Measurements from ENCODE around the gene TYMS. TPM values are rescaled to one million over a fixed set of nuclear protein-coding genes. Genes with fewer than 3 reads are reported as not detected.

The TYMS gene
- 15.5 TPM for total RNA-seq (ENCODE audit: unreplicated experiment)
- long read RNA-seq, transcript TYMS-203 (7 exons, 1,662 nt) = major isoform, 29 of 32 reads
- long read RNA-seq, partial matches to known transcripts = 1 of 32 reads
- long read RNA-seq, other reads (novel, unspliced or antisense) = 2 of 32 reads

GRCh38 chr18:657311-658000, at the start of gene TYMS:
TYMS (plus strand) TSS chr18:657653; CDS start chr18:657743, 90 bp downstream.
- no peak for TF ChIP-seq CTCF (IDR thresholded peaks at IDR 0.05; ENCODE audit: partially characterized antibody, unreplicated experiment)
- Mint-ChIP-seq H3K4me1 (ENCODE audit: low read depth, unreplicated experiment) (no peaks in the 10 kb centered on the region), H3K27ac (ENCODE audit: unreplicated experiment) (peak within 1 kb of the TSS; percentile 43), H3K27me3 (ENCODE audit: unreplicated experiment) (no peaks in the 10 kb centered on the region), H3K36me3 (ENCODE audit: unreplicated experiment) (peaks cover 9% of the 10 kb centered on the region), H3K4me3 (ENCODE audit: unreplicated experiment) (peak within 1 kb of the TSS; percentile 90), H3K9me3 (ENCODE audit: unreplicated experiment) (no peaks in the 10 kb centered on the region)
- DNase-seq = peak; percentile 67

GRCh38 chr18:607930-608329, 49.5 kb upstream of the TYMS start:
- Mint-ChIP-seq H3K36me3 (ENCODE audit: unreplicated experiment) (no peaks in the 10 kb centered on the region), H3K4me3 (ENCODE audit: unreplicated experiment) (no peak overlapping the region), H3K27me3 (ENCODE audit: unreplicated experiment) (no peaks in the 10 kb centered on the region), H3K27ac (ENCODE audit: unreplicated experiment) (no peak overlapping the region), H3K4me1 (ENCODE audit: low read depth, unreplicated experiment) (no peaks in the 10 kb centered on the region), H3K9me3 (ENCODE audit: unreplicated experiment) (peaks cover 3% of the 10 kb centered on the region)
- no peak for DNase-seq
- TF ChIP-seq CTCF (IDR thresholded peaks at IDR 0.05; ENCODE audit: partially characterized antibody, unreplicated experiment) = no peak

- H3K27ac Mint-ChIP-seq (ENCODE audit: unreplicated experiment) = no peak overlapping the region
- H3K27me3 Mint-ChIP-seq (ENCODE audit: unreplicated experiment) = no peaks in the 10 kb centered on the region
Observed at GRCh38 chr18:610214-610928, 47.1 kb upstream of the TYMS start.

GRCh38 chr18:612156-612555, 45.3 kb upstream of the TYMS start:
- Mint-ChIP-seq H3K4me3 (ENCODE audit: unreplicated experiment) (no peak overlapping the region), H3K36me3 (ENCODE audit: unreplicated experiment) (no peaks in the 10 kb centered on the region), H3K9me3 (ENCODE audit: unreplicated experiment) (peaks cover 3% of the 10 kb centered on the region), H3K4me1 (ENCODE audit: low read depth, unreplicated experiment) (no peaks in the 10 kb centered on the region), H3K27ac (ENCODE audit: unreplicated experiment) (no peak overlapping the region), H3K27me3 (ENCODE audit: unreplicated experiment) (no peaks in the 10 kb centered on the region)
- no peak for DNase-seq
- TF ChIP-seq CTCF (IDR thresholded peaks at IDR 0.05; ENCODE audit: partially characterized antibody, unreplicated experiment) = no peak

More at GRCh38 chr18:610214-610928, 47.1 kb upstream of the TYMS start:
- H3K9me3 Mint-ChIP-seq (ENCODE audit: unreplicated experiment) = peaks cover 3% of the 10 kb centered on the region
- no peaks in the 10 kb centered on the region for H3K36me3 Mint-ChIP-seq (ENCODE audit: unreplicated experiment)
- DNase-seq = no peak
- no peak overlapping the region for H3K4me3 Mint-ChIP-seq (ENCODE audit: unreplicated experiment)
- no peaks in the 10 kb centered on the region for H3K4me1 Mint-ChIP-seq (ENCODE audit: low read depth, unreplicated experiment)
- TF ChIP-seq CTCF (IDR thresholded peaks at IDR 0.05; ENCODE audit: partially characterized antibody, unreplicated experiment) = no peak

GRCh38 chr18:614193-614592, 43.3 kb upstream of the TYMS start:
- H3K36me3 Mint-ChIP-seq (ENCODE audit: unreplicated experiment) = no peaks in the 10 kb centered on the region
- H3K27me3 Mint-ChIP-seq (ENCODE audit: unreplicated experiment) = no peaks in the 10 kb centered on the region
- TF ChIP-seq CTCF (IDR thresholded peaks at IDR 0.05; ENCODE audit: partially characterized antibody, unreplicated experiment) = no peak

More at GRCh38 chr18:614193-614592, 43.3 kb upstream of the TYMS start:
- Mint-ChIP-seq H3K4me1 (ENCODE audit: low read depth, unreplicated experiment) (no peaks in the 10 kb centered on the region), H3K9me3 (ENCODE audit: unreplicated experiment) (peaks cover 3% of the 10 kb centered on the region), H3K4me3 (ENCODE audit: unreplicated experiment) (no peak overlapping the region), H3K27ac (ENCODE audit: unreplicated experiment) (no peak overlapping the region)
- no peak for DNase-seq
